Mucosa of descending colon (tissue), 3 donors: Measurements from ENCODE around the gene TVP23B. TPM values are rescaled to one million over a fixed set of nuclear protein-coding genes. Genes with fewer than 3 reads are reported as not detected.
"Not testable (repeated sequence)": the region's sequence is repeated elsewhere in the genome, so short reads cannot be mapped to it uniquely, and the experiment has no call there.

Source experiments
- ATAC-seq: fragments of 200-7000 bp; cut with Tn5 transposase; one replicate; pipeline ENCODE4 v1.9.1; 2020; ENCODE audit warnings: mild to moderate bottlenecking, moderate library complexity
- DNase-seq, 3 donors: peaks; one replicate each; pipeline ENCODE4 v3.0.0-alpha.2; 2020
- H3K36me3 ChIP-seq: fragments of 200-600 bp; one replicate; pipeline ENCODE4 v1.8.0; 2021; ENCODE audit warnings: low read depth, mild to moderate bottlenecking
- H3K4me1 ChIP-seq: fragments of 200-600 bp; one replicate; pipeline ENCODE4 v1.8.0; 2021; ENCODE audit warnings: low read depth, mild to moderate bottlenecking
- H3K4me3 ChIP-seq: fragments of 200-600 bp; one replicate; pipeline ENCODE4 v1.8.0; 2021; ENCODE audit warnings: mild to moderate bottlenecking
- H3K9me3 ChIP-seq: fragments of 200-600 bp; one replicate; pipeline ENCODE4 v1.8.0; 2021; ENCODE audit warnings: mild to moderate bottlenecking
- CTCF ChIP-seq: fragments of 200-600 bp; IDR thresholded peaks from one replicate; pipeline ENCODE4 v1.8.0; 2022; ENCODE audit warnings: antibody characterized with exemption, mild to moderate bottlenecking
- intact Hi-C, 2 donors: fragments of 100-400 bp; cut with DNase I in 1 of 2; cut with micrococcal nuclease in 1 of 2; formaldehyde crosslinking; loops; one replicate each; pipeline versions ENCODE4 v1.11.0 to v1.11.1; 2022; cut with DNase I, micrococcal nuclease
- total RNA-seq, 3 donors: library from RNA; stranded (reverse); fragmentation: NEBNext Ultra II Directional in 2 of 3; extraction: Animal tissue kit (Norgen Biotek cat#: 25700) in 2 of 3; gene quantifications; one replicate each; pipeline versions ENCODE4 v1.2.1 to v1.2.4, GENCODE V29; 2021 to 2023
- donor health status: DM: no; HTN: no; CAD: no; lungs with moderate emphysema.
- donor health status: DM: no; HTN: no; CAD: no.
- donor health status: DM: no; HTN: yes; CAD: no.

TVP23B gene
- total RNA-seq, 3 donors from 2014 or later: 34.4 to 42.7 (median 39.9) TPM

- intact Hi-C loops, H3K4me3 ChIP-seq, H3K9me3 ChIP-seq, H3K36me3 ChIP-seq, ATAC-seq, DNase-seq, H3K4me1 ChIP-seq: not testable (repeated sequence)
Observed at GRCh38 chr17:18758344-18758743, 22.6 kb upstream of the TVP23B start.

- DNase-seq, H3K9me3 ChIP-seq, H3K4me3 ChIP-seq, ATAC-seq, H3K4me1 ChIP-seq, intact Hi-C loops, H3K36me3 ChIP-seq: not testable (repeated sequence)
Observed at GRCh38 chr17:18760221-18760620, 20.8 kb upstream of the TVP23B start.

GRCh38 chr17:18770572-18770971 is 10.4 kb upstream of the TVP23B start:
- H3K4me3 ChIP-seq, H3K4me1 ChIP-seq, ATAC-seq, H3K9me3 ChIP-seq, intact Hi-C loops, H3K36me3 ChIP-seq, DNase-seq: not testable (repeated sequence)

GRCh38 chr17:18771066-18771465 is 9.9 kb upstream of the TVP23B start:
- DNase-seq, intact Hi-C loops, H3K4me1 ChIP-seq, ATAC-seq, H3K36me3 ChIP-seq, H3K9me3 ChIP-seq, H3K4me3 ChIP-seq: not testable (repeated sequence)

GRCh38 chr17:18772471-18772870 is 8.5 kb upstream of the TVP23B start:
- no peak overlapping the region for H3K4me3 ChIP-seq
- intact Hi-C loops: no loop called here
- no peaks in the 10 kb centered on the region for H3K36me3 ChIP-seq
- DNase-seq: no peak
- H3K4me1 ChIP-seq: no peaks in the 10 kb centered on the region
- H3K9me3 ChIP-seq: no peaks in the 10 kb centered on the region
- ATAC-seq: no peak
- no peak for TF ChIP-seq CTCF

GRCh38 chr17:18781805-18782204 is 822 bp downstream of the TVP23B start:
- H3K4me1 ChIP-seq, H3K9me3 ChIP-seq, H3K36me3 ChIP-seq, intact Hi-C loops, DNase-seq, H3K4me3 ChIP-seq: not testable (repeated sequence)
- peak; percentile 5 for ATAC-seq

GRCh38 chr17:18785933-18786332 is 5.0 kb downstream of the TVP23B start:
- H3K4me3 ChIP-seq, H3K36me3 ChIP-seq, intact Hi-C loops, H3K4me1 ChIP-seq, ATAC-seq, DNase-seq, H3K9me3 ChIP-seq: not testable (repeated sequence)

- intact Hi-C loops, H3K4me3 ChIP-seq, H3K9me3 ChIP-seq, H3K4me1 ChIP-seq, H3K36me3 ChIP-seq: not testable (repeated sequence)
- DNase-seq (peak in 1 of 3 donors; percentile 33), ATAC-seq (peak; percentile 72)
Observed at GRCh38 chr17:18786890-18787289, 5.9 kb downstream of the TVP23B start.

GRCh38 chr17:18791402-18791801 is 10.4 kb downstream of the TVP23B start:
- DNase-seq, H3K9me3 ChIP-seq, H3K4me1 ChIP-seq, H3K36me3 ChIP-seq, intact Hi-C loops, H3K4me3 ChIP-seq: not testable (repeated sequence)
- peak; percentile 51 for ATAC-seq

- H3K4me1 ChIP-seq, DNase-seq, H3K4me3 ChIP-seq, ATAC-seq, intact Hi-C loops, H3K9me3 ChIP-seq, H3K36me3 ChIP-seq: not testable (repeated sequence)
Observed at GRCh38 chr17:18794841-18795240, 13.9 kb downstream of the TVP23B start.

- intact Hi-C loops, ATAC-seq: not testable (repeated sequence)
Observed at GRCh38 chr17:18796887-18797286, 15.9 kb downstream of the TVP23B start.

GRCh38 chr17:18803458-18804245 is 22.7 kb downstream of the TVP23B start:
- H3K4me1 ChIP-seq, H3K36me3 ChIP-seq, H3K9me3 ChIP-seq, H3K4me3 ChIP-seq, DNase-seq, intact Hi-C loops: not testable (repeated sequence)
- peak; percentile 96 for ATAC-seq

More at GRCh38 chr17:18796887-18797286, 15.9 kb downstream of the TVP23B start:
- H3K4me1 ChIP-seq, H3K36me3 ChIP-seq, H3K9me3 ChIP-seq, DNase-seq, H3K4me3 ChIP-seq: not testable (repeated sequence)

GRCh38 chr17:18815924-18816323 is 34.9 kb downstream of the TVP23B start:
- H3K4me3 ChIP-seq, DNase-seq, ATAC-seq, H3K36me3 ChIP-seq, H3K9me3 ChIP-seq, intact Hi-C loops, H3K4me1 ChIP-seq: not testable (repeated sequence)
